ENCODE measurements around the gene MRPL49.
"Not testable (repeated sequence)": the region's sequence is repeated elsewhere in the genome, so short reads cannot be mapped to it uniquely, and the experiment has no call there.

Gene MRPL49

DNA sequence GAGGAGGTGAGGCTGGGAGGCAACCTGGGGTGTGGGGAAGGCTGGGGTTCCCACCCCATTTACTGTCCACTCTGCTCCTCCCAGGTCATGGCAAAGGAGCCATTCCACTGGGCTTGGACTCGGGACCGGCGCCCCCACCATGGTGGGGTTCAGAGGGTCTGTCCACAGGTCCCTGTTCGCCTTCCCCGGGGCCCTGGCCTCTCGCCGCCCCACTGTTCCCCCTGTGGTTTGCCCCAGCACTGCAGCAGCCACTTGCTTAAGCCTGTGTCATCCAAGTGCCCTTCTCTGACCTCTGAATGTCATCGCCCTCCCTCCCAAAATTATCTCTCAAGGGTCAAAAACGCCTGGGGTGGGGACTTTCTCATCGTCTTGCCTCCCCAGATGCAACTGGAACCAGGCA is 50.5 kb downstream of the MRPL49 start:
- no peak for DNase-seq

DNA sequence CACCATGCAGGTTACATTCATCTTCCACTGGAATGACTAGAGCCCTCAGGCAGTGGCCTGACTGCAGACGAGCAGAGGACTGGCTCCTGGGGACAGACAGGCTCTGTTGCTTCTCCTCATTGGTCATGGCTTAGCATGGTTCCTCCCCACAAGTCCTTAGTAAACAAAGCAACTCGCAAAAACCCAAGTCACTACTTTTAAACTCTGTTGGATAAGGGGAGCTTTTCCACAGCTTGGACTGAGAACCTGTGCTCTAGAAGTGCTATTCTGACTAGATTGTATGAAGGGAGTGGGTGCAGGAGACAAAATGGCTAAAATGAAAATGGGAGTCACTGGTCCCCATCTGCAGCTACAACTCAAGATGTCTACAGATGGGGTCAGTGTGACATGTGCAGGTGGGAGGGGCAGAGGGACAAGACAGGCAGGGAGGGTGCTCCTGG is 52.5 kb downstream of the MRPL49 start:
- DNase-seq: not testable (repeated sequence)
